HEK293 (cell line): ENCODE results near the gene LST1.

Source experiments
- CTCF ChIP-seq: fragments of 450-650 bp; formaldehyde crosslinking; IDR thresholded peaks from 2 replicates; pipeline ENCODE4 v1.5.1; 2016; ENCODE audit warnings: missing biosample characterization, missing genetic modification characterization
- GLI2 ChIP-seq: fragments of 450-650 bp; formaldehyde crosslinking; IDR thresholded peaks from 2 replicates; pipeline ENCODE4; 2017; ENCODE audit warnings: missing biosample characterization, missing genetic modification characterization, low read depth, borderline replicate concordance
- HOXA7 ChIP-seq: sonication (generic); formaldehyde crosslinking; IDR thresholded peaks from 2 replicates; pipeline ENCODE4 v1.8.1; 2022; ENCODE audit warnings: missing genetic modification reagents, borderline replicate concordance
- KLF1 ChIP-seq: fragments of 450-650 bp; formaldehyde crosslinking; IDR thresholded peaks from 2 replicates; pipeline ENCODE4 v1.5.1; 2016; ENCODE audit warnings: missing biosample characterization, missing genetic modification characterization
- YY1 ChIP-seq: fragments of 450-650 bp; formaldehyde crosslinking; IDR thresholded peaks from 2 replicates; pipeline ENCODE4 v1.5.1; 2018; ENCODE audit warnings: missing biosample characterization, missing genetic modification characterization
- ZBTB10 ChIP-seq: fragments of 450-650 bp; formaldehyde crosslinking; IDR thresholded peaks from 2 replicates; pipeline ENCODE4 v1.5.1; 2016; ENCODE audit warnings: missing biosample characterization, missing genetic modification characterization
- ZBTB8A ChIP-seq: fragments of 450-650 bp; formaldehyde crosslinking; IDR thresholded peaks from 2 replicates; pipeline ENCODE4 v1.5.1; 2016; ENCODE audit warnings: missing biosample characterization, missing genetic modification characterization
- ZFP41 ChIP-seq: fragments of 450-650 bp; formaldehyde crosslinking; IDR thresholded peaks from 2 replicates; pipeline ENCODE4 v1.5.1; 2016; ENCODE audit warnings: missing biosample characterization, missing genetic modification characterization, borderline replicate concordance
- ZNF121 ChIP-seq: fragments of 450-650 bp; formaldehyde crosslinking; IDR thresholded peaks from 2 replicates; pipeline ENCODE4 v1.5.1; 2016; ENCODE audit warnings: missing biosample characterization, missing genetic modification characterization
- ZNF146 ChIP-seq: fragments of 450-650 bp; formaldehyde crosslinking; IDR thresholded peaks from 2 replicates; pipeline ENCODE4 v1.5.1; 2016; ENCODE audit warnings: missing biosample characterization, missing genetic modification characterization
- ZNF248 ChIP-seq: fragments of 450-650 bp; formaldehyde crosslinking; IDR thresholded peaks from 2 replicates; pipeline ENCODE4 v1.5.1; 2017; ENCODE audit warnings: missing biosample characterization, missing genetic modification characterization
- ZNF473 ChIP-seq: fragments of 450-650 bp; formaldehyde crosslinking; IDR thresholded peaks from 2 replicates; pipeline ENCODE4 v1.5.1; 2017; ENCODE audit warnings: missing biosample characterization, missing genetic modification characterization
- ZNF600 ChIP-seq: fragments of 450-650 bp; formaldehyde crosslinking; IDR thresholded peaks from 2 replicates; pipeline ENCODE4 v1.5.1; 2016; ENCODE audit warnings: missing biosample characterization, missing genetic modification characterization
- TF ChIP-seq, protein P1 (sequence below): sonication (generic); formaldehyde crosslinking; IDR thresholded peaks from 2 replicates; pipeline ENCODE4 v1.8.1; 2022; ENCODE audit warnings: mild to moderate bottlenecking, moderate library complexity, missing genetic modification reagents

- TF ChIP-seq CTCF (tag by site-specific recombination) (no peak), ZBTB8A (tag by site-specific recombination) (no peak), ZNF248 (tag by site-specific recombination) (no peak), ZFP41 (no peak), KLF1 (no peak), HOXA7 (CRISPR knock-in tag) (no peak), ZNF600 (tag by site-specific recombination) (no peak), ZBTB10 (no peak), ZNF146 (tag by site-specific recombination) (no peak), YY1 (tag by site-specific recombination) (no peak), ZNF121 (tag by site-specific recombination) (no peak), ZNF473 (tag by site-specific recombination) (no peak), GLI2 (tag by site-specific recombination) (no peak)
- TF ChIP-seq, protein P1, sequence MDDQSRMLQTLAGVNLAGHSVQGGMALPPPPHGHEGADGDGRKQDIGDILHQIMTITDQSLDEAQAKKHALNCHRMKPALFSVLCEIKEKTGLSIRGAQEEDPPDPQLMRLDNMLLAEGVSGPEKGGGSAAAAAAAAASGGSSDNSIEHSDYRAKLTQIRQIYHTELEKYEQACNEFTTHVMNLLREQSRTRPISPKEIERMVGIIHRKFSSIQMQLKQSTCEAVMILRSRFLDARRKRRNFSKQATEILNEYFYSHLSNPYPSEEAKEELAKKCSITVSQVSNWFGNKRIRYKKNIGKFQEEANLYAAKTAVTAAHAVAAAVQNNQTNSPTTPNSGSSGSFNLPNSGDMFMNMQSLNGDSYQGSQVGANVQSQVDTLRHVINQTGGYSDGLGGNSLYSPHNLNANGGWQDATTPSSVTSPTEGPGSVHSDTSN (CRISPR knock-in tag) = no peak
Observed at GRCh38 chr6:31579119-31579505, 7.0 kb upstream of the LST1 start.
